Measurements from ENCODE around the gene VIM. TPM values are rescaled to one million over a fixed set of nuclear protein-coding genes. Genes with fewer than 3 reads are reported as not detected.

Gene VIM
- polyA plus RNA-seq, 1 donor (not counting 4 experiments of a cell fraction or from before 2014, with no cell fraction given) = 495 TPM

- Histone ChIP-seq H3K9me3 (ENCODE audit: control insufficient read depth, low read depth, low read length) (no peaks in the 10 kb centered on the region), H3K27me3 (ENCODE audit: control insufficient read depth, extremely low read depth, insufficient read depth, low read length) (no peaks in the 10 kb centered on the region), H3K4me2 (ENCODE audit: control insufficient read depth, extremely low read depth, insufficient read depth, low read depth, low read length) (no peak overlapping the region), H3K27ac (ENCODE audit: control insufficient read depth, insufficient read depth, low read length) (no peak overlapping the region), H3K9ac (ENCODE audit: control insufficient read depth, extremely low read depth, insufficient read depth, low read length) (no peak overlapping the region), H3K36me3 (ENCODE audit: control insufficient read depth in 2 of 2, extremely low read depth in 1 of 2, insufficient read depth in 2 of 2, low read length in 2 of 2) (peaks cover 11 to 13% of the 10 kb centered on the region in 2 experiments), H2AFZ (ENCODE audit: control insufficient read depth, low read length) (no peak overlapping the region), H3K9me1 (ENCODE audit: control insufficient read depth, extremely low read depth, insufficient read depth, low read length) (no peaks in the 10 kb centered on the region), H3K4me3 (ENCODE audit: control insufficient read depth in 2 of 3, extremely low read depth in 1 of 3, insufficient read depth in 2 of 3, low read depth in 1 of 3, low read length in 3 of 3) (no peak overlapping the region), H3K79me2 (ENCODE audit: control insufficient read depth, insufficient read depth, low read length) (no peaks in the 10 kb centered on the region), H4K20me1 (ENCODE audit: control insufficient read depth, extremely low read depth, insufficient read depth, low read length) (peaks cover 6% of the 10 kb centered on the region), H3K4me1 (ENCODE audit: control insufficient read depth, extremely low read depth, insufficient read depth, low read length) (no peaks in the 10 kb centered on the region)
- no peak for TF ChIP-seq CTCF (optimal IDR thresholded peaks at IDR 0.05 in 1 of 3, IDR thresholded peaks at IDR 0.05 in 1 of 3, conservative IDR thresholded peaks at IDR 0.05 in 1 of 3; ENCODE audit: extremely low read depth in 1 of 3, insufficient read depth in 2 of 3, low read length in 3 of 3)
- TF ChIP-seq EZH2 (IDR thresholded peaks at IDR 0.05; ENCODE audit: low read length) = no peak
- FAIRE-seq (no peak), DNase-seq (ENCODE audit: low read depth, low spot score) (no peak)
- dilution Hi-C loops (cut with MboI; ENCODE audit: extremely low pct_ligation_motif_present, low sequenced_read_pairs) = no loop called here
Measured at GRCh38 chr10:17237915-17238444, 9.9 kb downstream of the VIM start.

DNA sequence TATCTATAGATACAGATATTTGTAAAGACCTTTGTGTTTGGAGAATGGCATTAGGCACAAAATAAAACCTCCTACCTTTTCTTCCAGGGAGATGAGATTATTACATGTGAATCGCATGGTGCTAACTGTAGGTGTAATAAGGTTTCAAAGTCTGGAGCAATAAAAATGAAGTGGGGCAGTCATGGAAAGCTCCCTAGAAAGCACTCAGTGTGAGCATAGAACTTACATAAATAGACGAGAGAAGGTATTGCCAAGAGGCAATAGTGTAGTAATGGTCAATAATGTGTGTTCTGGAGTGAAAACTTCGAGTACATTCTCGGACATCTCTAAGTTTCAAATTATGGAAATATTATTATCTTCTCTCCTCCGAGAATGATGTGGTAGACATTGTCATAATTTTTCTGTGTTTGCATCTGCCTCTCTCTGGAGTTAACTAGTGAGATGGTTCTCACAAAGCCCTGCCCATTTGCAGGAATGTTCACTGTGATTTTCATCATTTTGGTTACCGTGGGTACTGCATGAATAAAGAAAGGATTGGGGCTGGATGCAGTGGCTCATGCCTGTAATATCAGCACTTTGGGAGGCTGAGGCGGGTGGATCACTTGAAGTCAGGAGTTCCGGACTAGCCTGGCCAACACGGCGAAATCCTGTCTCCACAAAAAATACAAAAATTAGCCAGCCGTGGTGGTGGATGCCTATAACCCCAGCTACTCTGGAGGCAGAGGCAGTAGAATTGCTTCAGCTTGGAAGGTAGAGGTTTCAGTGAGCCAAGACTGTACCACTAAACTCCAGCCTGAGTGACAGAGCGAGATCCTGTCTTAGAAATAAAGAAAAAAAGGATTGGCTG, 10.6 kb downstream of the VIM start:
- no peak overlapping the region for H3K27ac ChIP-seq (ENCODE audit: control insufficient read depth, insufficient read depth, low read length)
- dilution Hi-C loops (cut with MboI; ENCODE audit: extremely low pct_ligation_motif_present, low sequenced_read_pairs) = no loop called here
- H3K9me1 ChIP-seq (ENCODE audit: control insufficient read depth, extremely low read depth, insufficient read depth, low read length) = no peaks in the 10 kb centered on the region
- no peak overlapping the region for H2AFZ ChIP-seq (ENCODE audit: control insufficient read depth, low read length)
- no peak overlapping the region for H3K4me2 ChIP-seq (ENCODE audit: control insufficient read depth, extremely low read depth, insufficient read depth, low read depth, low read length)
- no peak overlapping the region for H3K9ac ChIP-seq (ENCODE audit: control insufficient read depth, extremely low read depth, insufficient read depth, low read length)
- H3K36me3 ChIP-seq (ENCODE audit: control insufficient read depth in 2 of 2, extremely low read depth in 1 of 2, insufficient read depth in 2 of 2, low read length in 2 of 2) = peaks cover 8 to 9% of the 10 kb centered on the region in 2 experiments
- H3K4me3 ChIP-seq (ENCODE audit: control insufficient read depth in 2 of 3, extremely low read depth in 1 of 3, insufficient read depth in 2 of 3, low read depth in 1 of 3, low read length in 3 of 3) = no peak overlapping the region
- H4K20me1 ChIP-seq (ENCODE audit: control insufficient read depth, extremely low read depth, insufficient read depth, low read length) = peaks cover 3% of the 10 kb centered on the region
- TF ChIP-seq CTCF (optimal IDR thresholded peaks at IDR 0.05 in 1 of 3, IDR thresholded peaks at IDR 0.05 in 1 of 3, conservative IDR thresholded peaks at IDR 0.05 in 1 of 3; ENCODE audit: extremely low read depth in 1 of 3, insufficient read depth in 2 of 3, low read length in 3 of 3) = no peak
- no peak for TF ChIP-seq EZH2 (IDR thresholded peaks at IDR 0.05; ENCODE audit: low read length)
- FAIRE-seq (no peak), DNase-seq (ENCODE audit: low read depth, low spot score) (no peak)
- no peaks in the 10 kb centered on the region for H3K79me2 ChIP-seq (ENCODE audit: control insufficient read depth, insufficient read depth, low read length)
- H3K4me1 ChIP-seq (ENCODE audit: control insufficient read depth, extremely low read depth, insufficient read depth, low read length) = no peaks in the 10 kb centered on the region
- no peaks in the 10 kb centered on the region for H3K27me3 ChIP-seq (ENCODE audit: control insufficient read depth, extremely low read depth, insufficient read depth, low read length)
- H3K9me3 ChIP-seq (ENCODE audit: control insufficient read depth, low read depth, low read length) = no peaks in the 10 kb centered on the region

All from keratinocyte (primary cell).